IPS-20b (cell line): ENCODE data around the gene PRKG1.

ENCODE experiments used
- H3K27ac ChIP-seq: one replicate; pipeline ENCODE4 v1.5.1; 2013; ENCODE audit warnings: low read length
- H3K27me3 ChIP-seq: 2 replicates; pipeline ENCODE4 v1.6.1; 2013; ENCODE audit warnings: mild to moderate bottlenecking, low read length, inconsistent platforms; ENCODE audit not compliant: insufficient read depth
- H3K36me3 ChIP-seq: 2 replicates; pipeline ENCODE4 v1.6.1; 2013; ENCODE audit warnings: low read depth, mild to moderate bottlenecking, inconsistent platforms, low read length, moderate library complexity; ENCODE audit not compliant: insufficient read depth
- H3K4me1 ChIP-seq: 2 replicates; pipeline ENCODE4 v1.6.1; 2013; ENCODE audit warnings: mild to moderate bottlenecking, control low read depth, inconsistent platforms, low read length, moderate library complexity; ENCODE audit not compliant: insufficient read depth
- H3K4me3 ChIP-seq: 2 replicates; pipeline ENCODE4 v1.5.1; 2013; ENCODE audit warnings: mild to moderate bottlenecking, low read length, inconsistent platforms
- H3K9ac ChIP-seq: 2 replicates; pipeline ENCODE4 v1.6.1; 2013; ENCODE audit warnings: low read depth, mild to moderate bottlenecking, inconsistent platforms, low read length, moderate library complexity
- H3K9me3 ChIP-seq: 2 replicates; pipeline ENCODE4 v1.6.1; 2013; ENCODE audit warnings: mild to moderate bottlenecking, low read depth, low read length, inconsistent platforms; ENCODE audit not compliant: insufficient read depth

The PRKG1 gene

GRCh38 chr10:51999096-51999495 is 924.8 kb downstream of the PRKG1 start:
- Histone ChIP-seq H3K27me3 (no peaks in the 10 kb centered on the region), H3K36me3 (no peaks in the 10 kb centered on the region), H3K9me3 (no peaks in the 10 kb centered on the region), H3K9ac (no peak overlapping the region), H3K4me3 (no peak overlapping the region), H3K4me1 (no peaks in the 10 kb centered on the region), H3K27ac (no peak overlapping the region)

GRCh38 chr10:52004342-52004949 is 930.2 kb downstream of the PRKG1 start:
- Histone ChIP-seq H3K27ac (no peak overlapping the region), H3K4me1 (no peaks in the 10 kb centered on the region), H3K9ac (no peak overlapping the region), H3K36me3 (no peaks in the 10 kb centered on the region), H3K4me3 (no peak overlapping the region), H3K9me3 (peaks cover 3% of the 10 kb centered on the region; the same call in 1 of the 2 replicates), H3K27me3 (no peaks in the 10 kb centered on the region)

- no peak overlapping the region for H3K9ac ChIP-seq
- no peaks in the 10 kb centered on the region for H3K27me3 ChIP-seq
- peaks cover 11% of the 10 kb centered on the region for H3K9me3 ChIP-seq
- no peaks in the 10 kb centered on the region for H3K4me1 ChIP-seq
- no peak overlapping the region for H3K4me3 ChIP-seq
- H3K36me3 ChIP-seq: no peaks in the 10 kb centered on the region
- no peak overlapping the region for H3K27ac ChIP-seq
Observed at GRCh38 chr10:52007091-52007490, 932.8 kb downstream of the PRKG1 start.

- no peak overlapping the region for H3K9ac ChIP-seq
- H3K36me3 ChIP-seq: no peaks in the 10 kb centered on the region
- H3K4me3 ChIP-seq: no peak overlapping the region
- H3K9me3 ChIP-seq: peaks cover 29% of the 10 kb centered on the region
- H3K4me1 ChIP-seq: no peaks in the 10 kb centered on the region
- no peaks in the 10 kb centered on the region for H3K27me3 ChIP-seq
- H3K27ac ChIP-seq: no peak overlapping the region
Observed at GRCh38 chr10:52011118-52011517, 936.8 kb downstream of the PRKG1 start.

GRCh38 chr10:52019077-52019555 is 944.8 kb downstream of the PRKG1 start:
- Histone ChIP-seq H3K4me1 (peaks cover 25% of the 10 kb centered on the region), H3K36me3 (no peaks in the 10 kb centered on the region), H3K9ac (no peak overlapping the region; the same call in 1 of the 2 replicates), H3K4me3 (peak overlapping the region; percentile 23; the same call in 1 of the 2 replicates), H3K9me3 (peaks cover 20% of the 10 kb centered on the region; the same call in 1 of the 2 replicates), H3K27ac (peak overlapping the region; percentile 10), H3K27me3 (no peaks in the 10 kb centered on the region)

GRCh38 chr10:52019656-52020055 is 945.4 kb downstream of the PRKG1 start:
- Histone ChIP-seq H3K9me3 (peaks cover 15% of the 10 kb centered on the region; the same call in 1 of the 2 replicates), H3K27me3 (no peaks in the 10 kb centered on the region), H3K9ac (no peak overlapping the region; the same call in 1 of the 2 replicates), H3K4me1 (peaks cover 25% of the 10 kb centered on the region), H3K36me3 (no peaks in the 10 kb centered on the region), H3K27ac (no peak overlapping the region), H3K4me3 (peak overlapping the region; percentile 23; the same call in 1 of the 2 replicates)

- Histone ChIP-seq H3K4me3 (no peak overlapping the region), H3K9me3 (peaks cover 10% of the 10 kb centered on the region; the same call in 1 of the 2 replicates), H3K4me1 (peaks cover 25% of the 10 kb centered on the region), H3K27me3 (no peaks in the 10 kb centered on the region), H3K9ac (no peak overlapping the region), H3K27ac (no peak overlapping the region), H3K36me3 (no peaks in the 10 kb centered on the region)
Observed at GRCh38 chr10:52020173-52020572, 945.9 kb downstream of the PRKG1 start.

- Histone ChIP-seq H3K9me3 (peaks cover 4% of the 10 kb centered on the region; the same call in 1 of the 2 replicates), H3K9ac (no peak overlapping the region), H3K27me3 (no peaks in the 10 kb centered on the region), H3K36me3 (no peaks in the 10 kb centered on the region), H3K4me3 (no peak overlapping the region), H3K4me1 (peaks cover 25% of the 10 kb centered on the region), H3K27ac (no peak overlapping the region)
Observed at GRCh38 chr10:52020702-52021101, 946.4 kb downstream of the PRKG1 start.

GRCh38 chr10:52027055-52027705 is 952.9 kb downstream of the PRKG1 start:
- Histone ChIP-seq H3K27me3 (no peaks in the 10 kb centered on the region), H3K9ac (no peak overlapping the region), H3K9me3 (peaks cover 4% of the 10 kb centered on the region; the same call in 1 of the 2 replicates), H3K36me3 (peaks cover 35% of the 10 kb centered on the region), H3K4me3 (no peak overlapping the region), H3K27ac (no peak overlapping the region), H3K4me1 (peaks cover 3% of the 10 kb centered on the region; the same call in 1 of the 2 replicates)

- peaks cover 49% of the 10 kb centered on the region for H3K36me3 ChIP-seq
- H3K4me3 ChIP-seq: no peak overlapping the region
- no peaks in the 10 kb centered on the region; the same call in 1 of the 2 replicates for H3K9me3 ChIP-seq
- peaks cover 13% of the 10 kb centered on the region for H3K4me1 ChIP-seq
- no peaks in the 10 kb centered on the region for H3K27me3 ChIP-seq
- no peak overlapping the region for H3K27ac ChIP-seq
- no peak overlapping the region for H3K9ac ChIP-seq
Observed at GRCh38 chr10:52028523-52028858, 954.2 kb downstream of the PRKG1 start.

- Histone ChIP-seq H3K36me3 (peaks cover 51% of the 10 kb centered on the region), H3K4me1 (peaks cover 14% of the 10 kb centered on the region), H3K9ac (no peak overlapping the region), H3K9me3 (no peaks in the 10 kb centered on the region), H3K27me3 (no peaks in the 10 kb centered on the region), H3K27ac (no peak overlapping the region), H3K4me3 (no peak overlapping the region)
Observed at GRCh38 chr10:52029628-52030027, 955.3 kb downstream of the PRKG1 start.
